Measurements from ENCODE around the gene COL20A1.
"Not testable (repeated sequence)": the region's sequence is repeated elsewhere in the genome, so short reads cannot be mapped to it uniquely, and the experiment has no call there.

Gene COL20A1

GRCh38 chr20:63321148-63321831 lies 28.3 kb downstream of the COL20A1 start:
- no peak for DNase-seq

GRCh38 chr20:63322146-63322932 lies 29.4 kb downstream of the COL20A1 start:
- no peak for DNase-seq

- no peak for DNase-seq
Observed at GRCh38 chr20:63322933-63323273, 29.9 kb downstream of the COL20A1 start.

GRCh38 chr20:63323357-63323981 lies 30.5 kb downstream of the COL20A1 start:
- DNase-seq, result no peak

- DNase-seq, result no peak
Observed at GRCh38 chr20:63325021-63325471, 32.1 kb downstream of the COL20A1 start.

GRCh38 chr20:63325554-63326313 lies 32.7 kb downstream of the COL20A1 start:
- no peak for DNase-seq

- DNase-seq, result no peak
Observed at GRCh38 chr20:63326314-63327230, 33.6 kb downstream of the COL20A1 start.

DNA sequence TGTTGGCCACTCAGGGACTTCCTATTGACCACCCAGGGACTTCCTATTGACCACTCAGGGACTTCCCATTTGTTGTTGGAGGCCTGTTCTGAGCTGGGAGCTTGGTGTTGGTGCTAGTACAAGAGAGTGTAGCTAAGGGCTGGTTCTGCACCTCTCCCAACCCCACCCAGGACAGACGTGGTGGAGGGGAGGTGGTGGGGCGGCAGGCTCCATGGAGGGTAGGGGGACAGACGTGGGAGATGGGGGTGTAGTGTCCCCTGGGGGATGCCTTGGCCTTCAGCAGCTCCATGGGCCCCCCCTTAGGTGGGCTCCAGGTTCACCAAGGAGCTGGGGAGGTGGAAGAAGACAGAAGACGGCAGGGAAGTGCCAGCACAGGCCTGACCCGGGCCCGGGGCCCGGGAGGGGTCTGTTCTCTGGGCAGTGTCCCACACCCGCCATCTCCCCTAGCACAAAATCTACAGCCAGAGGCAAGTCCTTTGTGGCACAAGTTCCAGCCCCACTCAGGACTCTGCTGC lies 34.3 kb downstream of the COL20A1 start:
- DNase-seq, result no peak

GRCh38 chr20:63328026-63328700 lies 35.2 kb downstream of the COL20A1 start:
- DNase-seq, result no peak

DNA sequence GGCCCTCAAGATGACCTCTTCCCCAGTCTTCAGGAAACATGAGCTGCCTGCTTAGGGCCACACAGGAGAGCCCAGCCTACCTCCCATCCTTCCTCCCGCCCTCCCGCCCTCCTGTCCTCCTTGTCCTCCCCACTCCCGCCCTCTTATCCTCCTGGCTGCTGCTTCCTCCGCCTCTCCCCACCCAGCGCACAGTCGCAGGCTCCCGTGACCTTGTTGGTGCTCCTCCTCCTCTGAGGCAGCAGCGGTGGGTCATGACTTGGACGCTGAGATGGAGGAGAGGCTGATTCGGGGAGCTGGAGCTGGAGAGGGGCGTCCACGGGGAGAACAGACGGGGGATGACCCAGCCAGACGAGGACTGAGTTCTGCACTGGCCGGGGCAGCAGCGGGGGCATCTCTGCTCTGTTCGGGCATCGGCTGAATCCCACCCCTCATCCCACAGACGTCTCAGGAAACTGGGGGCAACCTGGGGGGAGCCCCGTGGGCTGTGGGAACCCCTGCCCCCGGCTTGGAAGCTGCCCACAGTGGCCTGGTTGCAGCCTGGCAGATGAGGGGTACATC lies 35.8 kb downstream of the COL20A1 start:
- no peak for DNase-seq

- no peak for DNase-seq
Observed at GRCh38 chr20:63329331-63330083, 36.5 kb downstream of the COL20A1 start.

- DNase-seq, result no peak
Observed at GRCh38 chr20:63330084-63330760, 37.2 kb downstream of the COL20A1 start.

- no peak for DNase-seq
Observed at GRCh38 chr20:63330940-63331339, 38.0 kb downstream of the COL20A1 start.

- no peak for DNase-seq
Observed at GRCh38 chr20:63331741-63332400, 38.9 kb downstream of the COL20A1 start.

DNA sequence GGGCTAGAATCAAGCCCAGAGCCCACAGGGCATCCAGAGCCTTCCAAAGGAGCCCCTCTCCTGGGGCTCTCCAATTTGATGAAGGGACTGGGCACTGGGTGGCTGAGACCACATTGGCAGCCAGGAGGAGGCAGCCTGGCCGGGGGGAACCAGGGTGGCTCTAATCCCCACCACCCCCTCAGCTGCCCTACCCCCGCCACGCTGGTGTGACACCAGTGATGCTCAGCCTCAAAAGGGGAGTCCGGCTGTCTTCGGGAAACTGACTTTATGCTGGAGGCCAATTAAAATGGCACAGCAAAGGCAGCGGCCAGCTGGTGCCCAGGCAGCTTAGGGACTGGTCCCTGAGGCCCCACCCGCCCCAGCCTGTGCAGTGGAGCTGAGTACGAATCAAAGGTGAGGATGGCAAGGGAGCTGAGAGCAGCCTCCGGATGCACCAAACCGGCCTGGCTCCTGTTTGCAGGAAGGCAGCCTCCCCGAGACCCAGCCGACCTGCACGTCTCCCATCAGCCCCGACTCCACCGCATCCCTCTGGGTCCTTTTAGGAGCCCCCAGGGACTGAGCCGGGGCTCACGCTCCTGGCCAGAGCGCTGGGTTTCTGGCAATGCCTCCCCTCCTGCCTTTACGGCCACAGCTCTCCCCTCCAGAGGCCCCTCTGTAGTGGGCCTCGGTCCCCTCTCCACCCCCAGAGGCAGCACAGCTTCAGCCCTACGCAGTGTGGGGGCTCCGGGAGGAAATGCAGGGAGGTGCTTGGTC lies 39.7 kb downstream of the COL20A1 start:
- no peak for DNase-seq

GRCh38 chr20:63333241-63333836 lies 40.4 kb downstream of the COL20A1 start:
- DNase-seq, result no peak

DNA sequence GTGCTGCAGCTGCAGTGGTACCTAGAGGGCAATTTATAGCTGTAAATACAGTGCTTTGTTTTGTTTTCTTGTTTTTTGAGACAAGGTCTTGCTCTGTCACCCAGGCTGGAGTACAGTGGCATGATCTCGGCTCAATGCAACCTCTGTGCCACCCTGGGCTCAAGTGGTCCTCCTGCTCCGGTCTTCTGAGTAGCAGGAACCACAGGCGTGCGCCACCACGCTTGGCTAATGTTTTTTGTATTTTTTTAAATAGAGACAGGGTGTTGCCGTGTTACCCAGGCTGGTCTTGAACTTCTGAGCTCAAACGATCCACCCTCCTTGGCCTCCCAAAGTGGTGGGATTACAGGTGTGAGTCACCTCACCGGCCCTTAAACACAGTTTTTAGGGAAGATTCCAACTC lies 41.4 kb downstream of the COL20A1 start:
- DNase-seq, result no peak

GRCh38 chr20:63335060-63335459 lies 42.1 kb downstream of the COL20A1 start:
- DNase-seq, result not testable (repeated sequence)
